Transverse colon (tissue), 4 donors: Measurements from ENCODE around the gene FIGN. TPM values are rescaled to one million over a fixed set of nuclear protein-coding genes. Genes with fewer than 3 reads are reported as not detected.

Experiments used
- DNase-seq: peaks from one replicate; pipeline ENCODE4 v3.0.0-alpha.2; 2019
- H3K27ac ChIP-seq, 4 donors: fragments of 200-600 bp; sonication (generic); 2 replicates each; pipeline ENCODE4 v1.5.1; 2016 to 2018; ENCODE audit warnings: inconsistent platforms in 4 of 4
- H3K27me3 ChIP-seq: fragments of 200-600 bp; sonication (generic); 2 replicates; pipeline ENCODE4 v1.5.1; 2017; ENCODE audit warnings: inconsistent platforms
- H3K36me3 ChIP-seq, 4 donors: fragments of 200-600 bp; sonication (generic); 2 replicates each; pipeline ENCODE4 v1.5.1; 2017 to 2019; ENCODE audit warnings: inconsistent platforms in 4 of 4
- H3K4me1 ChIP-seq, 4 donors: fragments of 200-600 bp; sonication (generic); 2 replicates each; pipeline ENCODE4 v1.5.1; 2017 to 2020; ENCODE audit warnings: inconsistent platforms in 4 of 4
- H3K4me3 ChIP-seq, 4 donors: fragments of 200-600 bp; sonication (generic); 1 replicate in 1 of 4; 2 replicates in 3 of 4; pipeline versions ENCODE4 v1.5.1 to v1.6.1; 2017 to 2019; ENCODE audit warnings: inconsistent platforms in 4 of 4
- H3K9me3 ChIP-seq, 2 donors: fragments of 200-600 bp; sonication (generic); 2 replicates each; pipeline ENCODE4 v1.5.1; 2017 to 2019; ENCODE audit warnings: inconsistent platforms in 2 of 2
- EP300 ChIP-seq: sonication (generic); formaldehyde crosslinking; IDR thresholded peaks from one replicate; pipeline ENCODE4 v1.6.1; 2017; ENCODE audit warnings: antibody characterized with exemption, low read depth
- POLR2A ChIP-seq: fragments of 450-650 bp; IDR thresholded peaks from one replicate; pipeline ENCODE4 v1.6.1; 2016; ENCODE audit warnings: antibody characterized with exemption, mild to moderate bottlenecking, moderate library complexity
- POLR2AphosphoS5 ChIP-seq, 3 donors: sonication (generic); formaldehyde crosslinking; IDR thresholded peaks; one replicate each; pipeline ENCODE4 v1.6.1; 2016; ENCODE audit warnings: antibody characterized with exemption in 3 of 3
- WGBS, 2 donors: methylation state at CpG; one replicate each; pipeline ENCODE4 v1.1.5; 2018; ENCODE audit warnings: low coverage in 1 of 2; 5-methylcytosine and 5-hydroxymethylcytosine counted together
- in situ Hi-C, 4 donors: fragments of 200-750 bp; cut with MboI; loops; one replicate each; pipeline versions ENCODE4 v1.15.0 to v1.15.1; 2017; ENCODE audit warnings: low sequenced_read_pairs in 3 of 4, low pct_ligation_motif_present in 1 of 4, low pct_unique_long_range_greater_than_20kb in 1 of 4
- intact Hi-C: fragments of 100-400 bp; cut with DNase I; formaldehyde crosslinking; loops from one replicate; pipeline ENCODE4 v1.15.1; 2023; ENCODE audit warnings: low total_unique reads
- total RNA-seq, 4 donors: library from RNA; depleted of rRNA; stranded (reverse); fragments of >200 nt; gene quantifications; one replicate each; pipeline ENCODE4 v1.1.0, GENCODE V29; 2016
- TF ChIP-seq, protein P1 (sequence below), 5 experiments: fragments of 200-600 bp in 3 of 5; fragments of 450-650 bp in 2 of 5; sonication (generic) in 3 of 5; IDR thresholded peaks; 1 replicate in 2 of 5; 2 replicates in 3 of 5; pipeline ENCODE4 v1.5.1; 2016 to 2017; ENCODE audit warnings: antibody characterized with exemption in 5 of 5, inconsistent platforms in 3 of 5, mild to moderate bottlenecking in 2 of 5, moderate library complexity in 1 of 5

The FIGN gene
- total RNA-seq, 4 donors from 2014 or later, result 0.75 to 1.3 (median 1.0) TPM

DNA sequence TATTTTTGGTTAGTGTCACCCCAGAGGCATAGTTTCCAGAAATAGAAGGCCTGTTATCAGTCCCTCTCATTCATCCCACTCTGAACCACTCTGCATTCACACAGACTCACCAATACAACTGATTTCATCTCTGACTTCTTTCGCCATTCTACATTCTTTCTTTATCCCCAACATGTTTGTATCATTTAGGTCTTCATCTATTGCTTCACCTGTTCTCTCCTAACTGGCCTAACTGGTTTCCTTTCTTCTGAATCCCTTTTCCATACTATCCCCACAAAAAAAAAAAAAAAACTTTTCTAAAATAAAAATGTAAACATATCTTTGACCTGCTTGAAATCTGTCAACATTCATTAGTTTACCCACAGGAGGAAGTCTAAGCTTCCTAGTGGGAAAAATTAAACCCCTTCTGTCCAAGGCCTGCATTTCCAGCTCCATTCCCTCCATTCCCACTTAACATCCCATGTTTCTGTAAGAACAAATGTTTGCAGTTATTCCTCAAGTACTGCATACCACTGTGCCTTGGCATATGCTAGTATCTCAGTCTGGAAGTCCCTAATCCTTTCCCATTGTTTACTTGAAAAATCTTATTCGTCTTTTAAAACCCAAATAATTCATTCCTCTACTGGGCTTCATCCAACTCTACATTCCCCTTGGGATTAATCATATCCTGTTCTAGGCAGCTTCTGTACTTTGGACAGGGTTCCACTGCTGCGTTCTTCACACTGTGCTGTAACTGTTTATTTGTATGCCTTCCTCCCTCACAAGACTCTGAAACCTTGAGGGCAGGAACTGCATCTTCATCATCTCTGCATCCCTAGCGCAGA is 68.5 kb downstream of the FIGN start:
- in situ Hi-C loops, result no loop called here
- Histone ChIP-seq H3K4me3 (no peak overlapping the region), H3K4me1 (peaks cover 0 to 3% (median 0%) of the 10 kb centered on the region in 4 donors), H3K9me3 (no peaks in the 10 kb centered on the region), H3K36me3 (no peaks in the 10 kb centered on the region), H3K27me3 (no peaks in the 10 kb centered on the region), H3K27ac (peak overlapping the region in 1 of 4 donors; percentile 6)
- intact Hi-C loops, result no loop called here
- no peak for DNase-seq
- WGBS, 2 donors, result 44 to 47% methylated on average over 4 of the region's 4 CpGs
- TF ChIP-seq EP300 (no peak), POLR2AphosphoS5 (IDR thresholded peaks at IDR 0.05) (peak in 1 of 3 donors; percentile 28)

DNA sequence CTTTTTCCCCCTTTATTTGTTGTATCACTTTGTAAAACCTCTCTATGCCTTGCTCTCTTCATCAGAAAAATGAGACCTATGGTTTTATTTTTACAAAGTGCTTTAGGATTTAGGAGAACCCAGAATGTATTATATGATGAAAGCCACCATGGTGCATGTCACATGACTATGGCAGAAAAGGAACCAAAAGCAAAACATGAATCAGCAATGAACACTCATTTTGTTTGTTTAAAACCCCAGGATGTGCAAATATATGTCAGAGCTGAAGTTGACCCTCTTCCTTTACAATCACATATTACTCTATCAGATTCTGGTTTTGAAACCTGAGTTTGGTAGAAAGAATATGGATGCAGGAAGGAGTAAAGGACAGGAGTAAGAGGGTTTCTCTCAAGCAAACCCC is 70.0 kb downstream of the FIGN start:
- intact Hi-C loops (no loop called here), in situ Hi-C loops (no loop called here)
- DNase-seq, result no peak
- no peaks in the 10 kb centered on the region for H3K36me3 ChIP-seq
- H3K27me3 ChIP-seq, result no peaks in the 10 kb centered on the region
- no peaks in the 10 kb centered on the region for H3K9me3 ChIP-seq
- H3K27ac ChIP-seq, result no peak overlapping the region
- TF ChIP-seq EP300, result no peak
- TF ChIP-seq, protein P1, sequence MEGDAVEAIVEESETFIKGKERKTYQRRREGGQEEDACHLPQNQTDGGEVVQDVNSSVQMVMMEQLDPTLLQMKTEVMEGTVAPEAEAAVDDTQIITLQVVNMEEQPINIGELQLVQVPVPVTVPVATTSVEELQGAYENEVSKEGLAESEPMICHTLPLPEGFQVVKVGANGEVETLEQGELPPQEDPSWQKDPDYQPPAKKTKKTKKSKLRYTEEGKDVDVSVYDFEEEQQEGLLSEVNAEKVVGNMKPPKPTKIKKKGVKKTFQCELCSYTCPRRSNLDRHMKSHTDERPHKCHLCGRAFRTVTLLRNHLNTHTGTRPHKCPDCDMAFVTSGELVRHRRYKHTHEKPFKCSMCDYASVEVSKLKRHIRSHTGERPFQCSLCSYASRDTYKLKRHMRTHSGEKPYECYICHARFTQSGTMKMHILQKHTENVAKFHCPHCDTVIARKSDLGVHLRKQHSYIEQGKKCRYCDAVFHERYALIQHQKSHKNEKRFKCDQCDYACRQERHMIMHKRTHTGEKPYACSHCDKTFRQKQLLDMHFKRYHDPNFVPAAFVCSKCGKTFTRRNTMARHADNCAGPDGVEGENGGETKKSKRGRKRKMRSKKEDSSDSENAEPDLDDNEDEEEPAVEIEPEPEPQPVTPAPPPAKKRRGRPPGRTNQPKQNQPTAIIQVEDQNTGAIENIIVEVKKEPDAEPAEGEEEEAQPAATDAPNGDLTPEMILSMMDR (IDR thresholded peaks at IDR 0.05), result no peak
- no peak for TF ChIP-seq POLR2AphosphoS5 (IDR thresholded peaks at IDR 0.05)
- TF ChIP-seq POLR2A, result no peak
- peaks cover 0 to 3% (median 0%) of the 10 kb centered on the region in 4 donors for H3K4me1 ChIP-seq
- H3K4me3 ChIP-seq, result no peak overlapping the region

DNA sequence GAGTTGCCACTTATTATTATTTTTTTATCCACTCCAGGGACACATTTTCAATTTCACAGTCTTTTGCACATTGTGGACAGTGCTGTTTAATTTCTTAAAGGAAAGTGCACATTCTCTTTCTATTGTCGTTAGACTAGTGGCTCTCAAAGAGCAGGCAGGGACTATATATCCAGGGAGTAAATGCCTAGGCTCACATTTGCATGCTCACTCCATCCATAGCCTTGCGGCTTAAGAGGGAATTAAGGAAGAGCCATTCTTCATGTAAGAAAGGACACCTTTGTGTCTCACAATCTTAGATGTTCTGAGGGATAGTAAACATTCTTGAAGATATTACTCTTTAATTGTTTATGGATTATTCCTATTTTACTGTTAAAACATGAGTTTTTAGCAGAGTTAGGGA is 70.8 kb downstream of the FIGN start:
- WGBS, 2 donors, result 66 to 81% methylated on average over 2 of the region's 2 CpGs

DNA sequence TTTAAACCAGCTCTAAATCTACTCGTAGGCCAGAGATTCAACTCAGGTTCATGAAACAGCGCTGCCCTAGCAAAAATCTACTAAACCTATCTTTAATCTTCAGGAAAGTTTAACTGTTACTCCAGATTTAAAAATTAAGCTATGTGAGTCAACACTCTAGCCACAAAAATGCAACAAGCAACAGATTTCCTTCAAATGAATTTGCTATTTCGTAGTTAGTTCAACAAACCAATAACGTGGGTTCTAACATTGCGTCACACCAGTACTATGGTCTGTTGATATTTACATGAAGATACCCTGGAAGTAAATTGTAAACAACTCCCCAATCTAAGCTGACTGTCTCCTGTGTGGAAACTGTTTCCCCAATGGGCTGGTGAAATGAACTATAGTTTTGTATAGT is 71.2 kb downstream of the FIGN start:
- Histone ChIP-seq H3K4me3 (no peak overlapping the region), H3K27ac (peak overlapping the region in 1 of 4 donors; percentile 17), H3K27me3 (no peaks in the 10 kb centered on the region), H3K36me3 (no peaks in the 10 kb centered on the region), H3K4me1 (peaks cover 0 to 3% (median 0%) of the 10 kb centered on the region in 4 donors), H3K9me3 (no peaks in the 10 kb centered on the region)
- TF ChIP-seq POLR2AphosphoS5 (IDR thresholded peaks at IDR 0.05), result no peak
- no peak for TF ChIP-seq EP300
- no peak for TF ChIP-seq POLR2A
- TF ChIP-seq, protein P1 (IDR thresholded peaks at IDR 0.05), result no peak
- intact Hi-C loops, result no loop called here
- 50 to 78% methylated on average over 1 to 5 of the region's 5 CpGs for WGBS, 2 donors
- in situ Hi-C loops, result no loop called here
- no peak for DNase-seq

More for the DNA sequence above, 70.8 kb downstream of the FIGN start:
- DNase-seq, result no peak
- no peak overlapping the region for H3K4me3 ChIP-seq
- no peaks in the 10 kb centered on the region for H3K27me3 ChIP-seq
- H3K27ac ChIP-seq, result no peak overlapping the region
- no peaks in the 10 kb centered on the region for H3K9me3 ChIP-seq
- peaks cover 0 to 3% (median 0%) of the 10 kb centered on the region in 4 donors for H3K4me1 ChIP-seq
- intact Hi-C loops, result no loop called here
- TF ChIP-seq POLR2A, result no peak
- TF ChIP-seq EP300, result no peak
- in situ Hi-C loops, result no loop called here
- H3K36me3 ChIP-seq, result no peaks in the 10 kb centered on the region

DNA sequence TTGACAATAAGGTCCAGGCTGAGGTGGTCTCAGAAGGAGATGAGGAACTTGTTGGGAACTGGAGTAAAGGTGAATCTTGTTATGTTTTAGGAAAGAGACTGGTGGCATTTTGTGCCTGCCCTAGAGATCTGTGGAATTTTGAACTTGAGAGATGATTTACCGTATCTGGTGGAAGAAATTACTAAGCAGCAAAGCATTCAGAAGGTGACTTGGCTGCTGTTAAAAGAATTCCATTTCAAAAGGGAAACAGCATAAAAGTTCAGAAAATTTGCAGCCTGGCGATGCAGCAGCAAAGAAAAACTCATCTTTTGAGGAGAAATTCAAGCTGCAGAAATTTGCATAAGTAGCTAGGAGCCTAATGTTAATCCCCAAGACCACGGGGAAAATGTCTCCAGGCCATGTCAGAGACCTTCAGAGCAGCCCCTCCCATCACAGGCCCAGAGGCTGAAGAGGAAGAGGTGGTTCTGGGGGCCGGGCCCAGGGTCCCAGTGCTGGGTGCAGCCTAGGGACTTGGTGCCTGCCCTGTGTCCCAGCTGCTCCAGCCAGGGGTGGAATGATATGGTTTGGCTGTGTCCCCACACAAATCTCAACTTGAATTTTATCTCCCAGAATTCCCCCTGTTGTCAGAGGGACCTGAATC is 73.5 kb downstream of the FIGN start:
- Histone ChIP-seq H3K36me3 (no peaks in the 10 kb centered on the region), H3K4me3 (no peak overlapping the region), H3K4me1 (no peaks in the 10 kb centered on the region), H3K27me3 (no peaks in the 10 kb centered on the region), H3K27ac (no peak overlapping the region), H3K9me3 (no peaks in the 10 kb centered on the region)
- in situ Hi-C loops (no loop called here), intact Hi-C loops (no loop called here)
- WGBS, 2 donors, result 62 to 68% methylated on average over 3 to 4 of the region's 4 CpGs
- no peak for DNase-seq
- TF ChIP-seq POLR2A, result no peak
- TF ChIP-seq POLR2AphosphoS5 (IDR thresholded peaks at IDR 0.05), result no peak
- no peak for TF ChIP-seq EP300
- TF ChIP-seq, protein P1 (IDR thresholded peaks at IDR 0.05), result no peak
